ENCODE measurements around the gene SIPA1L2. TPM values are rescaled to one million over a fixed set of nuclear protein-coding genes. Genes with fewer than 3 reads are reported as not detected.

The SIPA1L2 gene
- total RNA-seq, 1 experiment from 2014 or later, result 13.2 TPM

- H3K9me3 ChIP-seq, result no peaks in the 10 kb centered on the region
- POLR2A ChIA-PET, result no interaction called here
- Mint-ChIP-seq H3K36me3 (ENCODE audit: insufficient read depth, unreplicated experiment) (no peaks in the 10 kb centered on the region), H3K27ac (ENCODE audit: unreplicated experiment) (no peak overlapping the region), H3K4me3 (ENCODE audit: unreplicated experiment) (no peak overlapping the region), H3K27me3 (ENCODE audit: insufficient read depth, unreplicated experiment) (no peaks in the 10 kb centered on the region), H3K9me3 (ENCODE audit: unreplicated experiment) (no peaks in the 10 kb centered on the region), H3K4me1 (ENCODE audit: low read depth, unreplicated experiment) (no peaks in the 10 kb centered on the region)
- DNase-seq, result no peak
- no peak overlapping the region for H3K4me3 ChIP-seq (ENCODE audit: low read depth, low read length)
- no peaks in the 10 kb centered on the region for H3K27me3 ChIP-seq (replicated peaks; ENCODE audit: control insufficient read depth, insufficient read depth, low read length)
- intact Hi-C loops (cut with micrococcal nuclease; ENCODE audit: unreplicated experiment), result no loop called here
- no peak for TF ChIP-seq CTCF (IDR thresholded peaks at IDR 0.05; ENCODE audit: insufficient read depth in 1 of 2, low read depth in 1 of 2, low read length in 1 of 2, severe bottlenecking in 1 of 2, unreplicated experiment in 1 of 2)
- CTCF ChIA-PET, result interaction anchor here (0.6 kb wide), 1 partner anchor 9 kb away, joined by 3 read pairs; no protein-coding TSS in a partner anchor
- 0 out of 2 replicates have a peak, but pooled peaks cover 3% of the 10 kb centered on the region for H3K4me1 ChIP-seq
- H3K36me3 ChIP-seq (ENCODE audit: control insufficient read depth, insufficient read depth, low read length), result no peaks in the 10 kb centered on the region
- BruUV-seq (replicated peaks), result no TSS peak
Measured at GRCh38 chr1:232673256-232673655, 43.3 kb upstream of the SIPA1L2 start.

- H3K36me3 ChIP-seq (ENCODE audit: control insufficient read depth, insufficient read depth, low read length), result no peaks in the 10 kb centered on the region
- no peak for TF ChIP-seq CTCF (IDR thresholded peaks at IDR 0.05; ENCODE audit: insufficient read depth in 1 of 2, low read depth in 1 of 2, low read length in 1 of 2, severe bottlenecking in 1 of 2, unreplicated experiment in 1 of 2)
- POLR2A ChIA-PET, result no interaction called here
- BruUV-seq (replicated peaks), result no TSS peak
- H3K4me1 Mint-ChIP-seq (ENCODE audit: low read depth, unreplicated experiment), result no peaks in the 10 kb centered on the region
- intact Hi-C loops (cut with micrococcal nuclease; ENCODE audit: unreplicated experiment), result no loop called here
- no peak overlapping the region for H3K27ac Mint-ChIP-seq (ENCODE audit: unreplicated experiment)
- CTCF ChIA-PET, result no interaction called here
- H3K9me3 ChIP-seq, result no peaks in the 10 kb centered on the region
- no peaks in the 10 kb centered on the region for H3K36me3 Mint-ChIP-seq (ENCODE audit: insufficient read depth, unreplicated experiment)
- DNase-seq, result no peak
- H3K4me3 Mint-ChIP-seq (ENCODE audit: unreplicated experiment), result no peak overlapping the region
- H3K27me3 Mint-ChIP-seq (ENCODE audit: insufficient read depth, unreplicated experiment), result no peaks in the 10 kb centered on the region
- no peaks in the 10 kb centered on the region for H3K9me3 Mint-ChIP-seq (ENCODE audit: unreplicated experiment)
- no peaks in the 10 kb centered on the region for H3K4me1 ChIP-seq
- H3K4me3 ChIP-seq (ENCODE audit: low read depth, low read length), result no peak overlapping the region
- no peaks in the 10 kb centered on the region for H3K27me3 ChIP-seq (replicated peaks; ENCODE audit: control insufficient read depth, insufficient read depth, low read length)
Measured at GRCh38 chr1:232669981-232670747, 40.2 kb upstream of the SIPA1L2 start.

GRCh38 chr1:232667778-232668165, 37.8 kb upstream of the SIPA1L2 start:
- H3K4me1 ChIP-seq, result no peaks in the 10 kb centered on the region
- H3K27me3 ChIP-seq (replicated peaks; ENCODE audit: control insufficient read depth, insufficient read depth, low read length), result no peaks in the 10 kb centered on the region
- no peaks in the 10 kb centered on the region for H3K9me3 ChIP-seq
- Mint-ChIP-seq H3K9me3 (ENCODE audit: unreplicated experiment) (no peaks in the 10 kb centered on the region), H3K36me3 (ENCODE audit: insufficient read depth, unreplicated experiment) (no peaks in the 10 kb centered on the region), H3K4me3 (ENCODE audit: unreplicated experiment) (no peak overlapping the region), H3K27ac (ENCODE audit: unreplicated experiment) (no peak overlapping the region), H3K4me1 (ENCODE audit: low read depth, unreplicated experiment) (no peaks in the 10 kb centered on the region), H3K27me3 (ENCODE audit: insufficient read depth, unreplicated experiment) (no peaks in the 10 kb centered on the region)
- no peaks in the 10 kb centered on the region for H3K36me3 ChIP-seq (ENCODE audit: control insufficient read depth, insufficient read depth, low read length)
- no peak overlapping the region for H3K4me3 ChIP-seq (ENCODE audit: low read depth, low read length)
- no TSS peak for BruUV-seq (replicated peaks)
- CTCF ChIA-PET, result no interaction called here
- no peak for DNase-seq
- no peak for TF ChIP-seq CTCF (IDR thresholded peaks at IDR 0.05; ENCODE audit: insufficient read depth in 1 of 2, low read depth in 1 of 2, low read length in 1 of 2, severe bottlenecking in 1 of 2, unreplicated experiment in 1 of 2)
- intact Hi-C loops (cut with micrococcal nuclease; ENCODE audit: unreplicated experiment), result no loop called here
- POLR2A ChIA-PET, result interaction anchor here (0.7 kb wide), 1 partner anchor 8 kb away, joined by 3 read pairs; no protein-coding TSS in a partner anchor

Data from Caco-2 (cell line).